Measurements from ENCODE around the gene TRIM16.
"Not testable (repeated sequence)": the region's sequence is repeated elsewhere in the genome, so short reads cannot be mapped to it uniquely, and the experiment has no call there.

GRCh38 chr17:15669526-15669925 lies 14.6 kb downstream of the TRIM16 start:
- not testable (repeated sequence) for TF ChIP-seq POLR2AphosphoS5 (IDR thresholded peaks at IDR 0.05; ENCODE audit: low read depth); CTCF (conservative IDR thresholded peaks at IDR 0.05; ENCODE audit: low read depth in 2 of 2); REST (IDR thresholded peaks at IDR 0.05; ENCODE audit: unreplicated experiment); EZH2phosphoT487 (IDR thresholded peaks at IDR 0.05; ENCODE audit: unreplicated experiment); ZNF114 (CRISPR knock-in tag; IDR thresholded peaks at IDR 0.05)

Data from GM23338 (cell line).